Neural cell (in vitro differentiated cells): ENCODE measurements around the gene AMBP. TPM values are rescaled to one million over a fixed set of nuclear protein-coding genes. Genes with fewer than 3 reads are reported as not detected.

Source experiments
- H2AFZ ChIP-seq: fragments of 200-600, 300-800 bp; sonication (generic), shearing (Covaris generic); 2 replicates; pipeline ENCODE4 v1.6.0; 2014; ENCODE audit warnings: low read depth, mild to moderate bottlenecking, antibody characterized with exemption, low read length, moderate library complexity
- H3F3A ChIP-seq: fragments of 200-600 bp; shearing (Covaris generic); 2 replicates; pipeline ENCODE4 v1.6.1; 2016; ENCODE audit warnings: mild to moderate bottlenecking, moderate library complexity, mixed read lengths, antibody characterized with exemption, low read length; ENCODE audit not compliant: insufficient read depth, poor library complexity, severe bottlenecking
- H3K27ac ChIP-seq: fragments of 200-600, 300-800 bp; sonication (generic), shearing (Covaris generic); 2 replicates; pipeline ENCODE4 v1.5.1; 2014; ENCODE audit warnings: mild to moderate bottlenecking, low read length, moderate library complexity
- H3K27me3 ChIP-seq: fragments of 300-800, 200-600 bp; sonication (generic), shearing (Covaris generic); 2 replicates; pipeline ENCODE4 v1.6.0; 2014; ENCODE audit warnings: mild to moderate bottlenecking, low read depth, low read length, moderate library complexity; ENCODE audit not compliant: insufficient read depth
- H3K36me3 ChIP-seq: fragments of 300-800, 200-600 bp; sonication (generic), shearing (Covaris generic); 2 replicates; pipeline ENCODE4 v1.5.1; 2014; ENCODE audit warnings: mild to moderate bottlenecking, antibody characterized with exemption, low read length, moderate library complexity; ENCODE audit not compliant: insufficient read depth
- H3K4me2 ChIP-seq: fragments of 300-800, 200-600 bp; sonication (generic), shearing (Covaris generic); 2 replicates; pipeline ENCODE4 v1.6.0; 2014; ENCODE audit warnings: mild to moderate bottlenecking, low read length
- H3K4me3 ChIP-seq: fragments of 300-800, 200-600 bp; sonication (generic), shearing (Covaris generic); 2 replicates; pipeline ENCODE4 v1.5.1; 2014; ENCODE audit warnings: mild to moderate bottlenecking, low read length, moderate library complexity
- H3K79me2 ChIP-seq: fragments of 200-600 bp; shearing (Covaris generic); replicated peaks from 2 replicates; pipeline ENCODE4 v1.6.0; 2014; ENCODE audit warnings: mild to moderate bottlenecking, low read length, moderate library complexity; ENCODE audit not compliant: insufficient read depth
- H3K9ac ChIP-seq: fragments of 300-800, 200-600 bp; sonication (generic), shearing (Covaris generic); 2 replicates; pipeline ENCODE4 v1.6.1; 2016; ENCODE audit warnings: mild to moderate bottlenecking, low read length, mixed read lengths
- H3K9me2 ChIP-seq: fragments of 200-600 bp; shearing (Covaris generic); 2 replicates; pipeline ENCODE4 v1.6.1; 2016; ENCODE audit warnings: mild to moderate bottlenecking, low read length, mixed read lengths; ENCODE audit not compliant: insufficient read depth
- H3K9me3 ChIP-seq: fragments of 200-600, 300-800 bp; sonication (generic), shearing (Covaris generic); 2 replicates; pipeline ENCODE4 v1.6.1; 2016; ENCODE audit warnings: mild to moderate bottlenecking, mixed run types, low read length, moderate library complexity, mixed read lengths
- H4K20me1 ChIP-seq: fragments of 200-600 bp; shearing (Covaris generic); 2 replicates; pipeline ENCODE4 v1.6.1; 2016; ENCODE audit warnings: mild to moderate bottlenecking, mixed run types; ENCODE audit not compliant: insufficient read depth
- CTCF ChIP-seq: fragments of 450-650 bp; IDR thresholded peaks from 2 replicates; pipeline ENCODE4 v1.5.1; 2014; ENCODE audit warnings: antibody characterized with exemption, mild to moderate bottlenecking, moderate library complexity; ENCODE audit not compliant: poor library complexity, severe bottlenecking
- EP300 ChIP-seq: fragments of 450-650 bp; conservative IDR thresholded peaks from 2 replicates; pipeline ENCODE4 v1.6.1; 2014; ENCODE audit warnings: antibody characterized with exemption, mild to moderate bottlenecking, moderate library complexity; ENCODE audit not compliant: poor library complexity, severe bottlenecking
- EZH2 ChIP-seq: fragments of 200-600, 300-800 bp; shearing (Covaris generic), sonication (generic); IDR thresholded peaks from 2 replicates; pipeline ENCODE4 v1.6.1; 2014; ENCODE audit warnings: antibody characterized with exemption, low read length, borderline replicate concordance, mild to moderate bottlenecking; ENCODE audit not compliant: insufficient read depth, poor library complexity, severe bottlenecking
- MXI1 ChIP-seq: fragments of 450-650 bp; conservative IDR thresholded peaks from 2 replicates; pipeline ENCODE4 v1.6.1; 2014; ENCODE audit warnings: antibody characterized with exemption, mild to moderate bottlenecking; ENCODE audit not compliant: poor library complexity, severe bottlenecking
- POLR2AphosphoS5 ChIP-seq: IDR thresholded peaks from 2 replicates; pipeline ENCODE4 v1.6.1; 2012
- RAD21 ChIP-seq: fragments of 450-650 bp; conservative IDR thresholded peaks from 2 replicates; pipeline ENCODE4 v1.6.1; 2014; ENCODE audit warnings: antibody characterized with exemption, mild to moderate bottlenecking, moderate library complexity
- REST ChIP-seq: IDR thresholded peaks from 2 replicates; pipeline ENCODE4 v1.6.1; 2012; ENCODE audit warnings: borderline replicate concordance
- SMC3 ChIP-seq: fragments of 450-650 bp; conservative IDR thresholded peaks from 2 replicates; pipeline ENCODE4 v1.6.1; 2014; ENCODE audit warnings: antibody characterized with exemption, mild to moderate bottlenecking, moderate library complexity; ENCODE audit not compliant: poor library complexity
- TAF1 ChIP-seq: IDR thresholded peaks from 2 replicates; pipeline ENCODE4 v1.6.1; 2012; ENCODE audit warnings: low read depth
- polyA plus RNA-seq: library from polyadenylated mRNA; depleted of rRNA; stranded (reverse); fragments of >200 nt; gene quantifications from 2 replicates; pipeline ENCODE4 v1.2.3, GENCODE V29; 2014

Gene AMBP
- polyA plus RNA-seq, 1 donor from 2014 or later, result not detected

- Histone ChIP-seq H3K4me2 (no peak overlapping the region), H3F3A (no peaks in the 10 kb centered on the region), H3K27ac (no peak overlapping the region), H3K4me3 (no peak overlapping the region), H3K36me3 (no peaks in the 10 kb centered on the region), H2AFZ (no peak overlapping the region), H4K20me1 (no peaks in the 10 kb centered on the region), H3K9ac (no peak overlapping the region), H3K79me2 (no peaks in the 10 kb centered on the region), H3K9me3 (no peaks in the 10 kb centered on the region), H3K9me2 (no peaks in the 10 kb centered on the region), H3K27me3 (no peaks in the 10 kb centered on the region)
- TF ChIP-seq SMC3 (no peak), REST (no peak), CTCF (no peak), EZH2 (no peak), TAF1 (no peak), MXI1 (no peak), RAD21 (no peak), POLR2AphosphoS5 (no peak), EP300 (no peak)
Observed at GRCh38 chr9:114112325-114112724, 34.2 kb upstream of the AMBP start.

GRCh38 chr9:114110180-114110579 lies 32.1 kb upstream of the AMBP start:
- H3K27me3 ChIP-seq, result no peaks in the 10 kb centered on the region
- no peak overlapping the region for H3K27ac ChIP-seq
- no peak overlapping the region for H3K4me2 ChIP-seq
- no peak overlapping the region for H3K9ac ChIP-seq
- no peak overlapping the region for H3K4me3 ChIP-seq
- no peaks in the 10 kb centered on the region for H4K20me1 ChIP-seq
- H2AFZ ChIP-seq, result no peak overlapping the region
- no peaks in the 10 kb centered on the region for H3F3A ChIP-seq
- H3K9me2 ChIP-seq, result no peaks in the 10 kb centered on the region
- H3K36me3 ChIP-seq, result no peaks in the 10 kb centered on the region
- TF ChIP-seq MXI1 (no peak), POLR2AphosphoS5 (no peak), TAF1 (no peak), EP300 (no peak), CTCF (no peak), SMC3 (no peak), REST (no peak), RAD21 (no peak)
- no peaks in the 10 kb centered on the region for H3K79me2 ChIP-seq
- H3K9me3 ChIP-seq, result no peaks in the 10 kb centered on the region
